Activated CD8-positive, alpha-beta memory T cell treated with anti-CD3 and anti-CD28 coated beads for 1 hour (primary cell): Measurements from ENCODE around the gene MYO1G.
"Not testable (repeated sequence)": the region's sequence is repeated elsewhere in the genome, so short reads cannot be mapped to it uniquely, and the experiment has no call there.

ENCODE experiments used
- DNase-seq, 2 donors: peaks; one replicate each; pipeline ENCODE4 v3.0.0-alpha.2; 2020; ENCODE audit warnings: low read depth in 1 of 2; ENCODE audit errors: extremely low read depth in 1 of 2

The MYO1G gene

GRCh38 chr7:44999245-45000092 is 20.7 kb upstream of the MYO1G start:
- peak; percentile 96 to 98 for DNase-seq

GRCh38 chr7:44998153-44998871 is 19.5 kb upstream of the MYO1G start:
- no peak for DNase-seq

GRCh38 chr7:44995555-44996493 is 17.0 kb upstream of the MYO1G start:
- no peak for DNase-seq

GRCh38 chr7:44994877-44995554 is 16.2 kb upstream of the MYO1G start:
- no peak for DNase-seq

- not testable (repeated sequence) for DNase-seq
These were observed 13.4 kb upstream of the MYO1G start for GRCh38 chr7:44992004-44992795.

- no peak for DNase-seq
These were observed 11.6 kb upstream of the MYO1G start for GRCh38 chr7:44990109-44991023.

GRCh38 chr7:44989132-44989531 is 10.3 kb upstream of the MYO1G start:
- no peak for DNase-seq

GRCh38 chr7:44988701-44989100 is 9.9 kb upstream of the MYO1G start:
- DNase-seq = no peak

- no peak for DNase-seq
These were observed 9.2 kb upstream of the MYO1G start for GRCh38 chr7:44987996-44988395.

- no peak for DNase-seq
These were observed 8.6 kb upstream of the MYO1G start for GRCh38 chr7:44987457-44987856.

- peak; percentile 90 to 96 for DNase-seq
These were observed 7.6 kb upstream of the MYO1G start for GRCh38 chr7:44986218-44987053.

- no peak for DNase-seq
These were observed 7.0 kb upstream of the MYO1G start for GRCh38 chr7:44985900-44986217.

GRCh38 chr7:44985033-44985695 is 6.3 kb upstream of the MYO1G start:
- no peak for DNase-seq

- no peak for DNase-seq
These were observed 5.6 kb upstream of the MYO1G start for GRCh38 chr7:44984478-44984758.

- DNase-seq = no peak
These were observed 5.1 kb upstream of the MYO1G start for GRCh38 chr7:44983742-44984477.

- no peak for DNase-seq
These were observed 4.2 kb upstream of the MYO1G start for GRCh38 chr7:44982970-44983369.

- no peak for DNase-seq
These were observed 3.7 kb upstream of the MYO1G start for GRCh38 chr7:44982535-44982923.
